ENCODE data around the gene WDR93. TPM values are rescaled to one million over a fixed set of nuclear protein-coding genes. Genes with fewer than 3 reads are reported as not detected.

The WDR93 gene
- total RNA-seq, 4 donors from 2014 or later = not detected

GRCh38 chr15:89669941-89670340 is 20.7 kb upstream of the WDR93 start:
- Histone ChIP-seq H3K4me1 (peaks cover 4 to 18% (median 7%) of the 10 kb centered on the region in 3 donors), H3K36me3 (no peaks in the 10 kb centered on the region), H3K27ac (no peak overlapping the region), H3K4me3 (no peak overlapping the region), H3K9me3 (no peaks in the 10 kb centered on the region), H3K27me3 (peaks cover 0 to 9% (median 0%) of the 10 kb centered on the region in 4 donors)
- TF ChIP-seq POLR2A (IDR thresholded peaks at IDR 0.05) (no peak), CTCF (IDR thresholded peaks at IDR 0.05) (no peak)
- 93 to 100% methylated on average over 3 to 5 of the region's 15 CpGs for WGBS, 2 donors
- DNase-seq = no peak
- intact Hi-C loops (cut with DNase I) = no loop called here

GRCh38 chr15:89670971-89671560 is 19.5 kb upstream of the WDR93 start:
- DNase-seq = no peak
- no peak overlapping the region for H3K27ac ChIP-seq
- WGBS, 2 donors = 70 to 100% methylated on average over 1 to 3 of the region's 12 CpGs
- no peak for TF ChIP-seq POLR2A (IDR thresholded peaks at IDR 0.05)
- TF ChIP-seq CTCF (IDR thresholded peaks at IDR 0.05) = no peak
- intact Hi-C loops (cut with DNase I) = no loop called here
- H3K27me3 ChIP-seq = peaks cover 0 to 2% (median 0%) of the 10 kb centered on the region in 4 donors
- no peak overlapping the region for H3K4me3 ChIP-seq
- H3K9me3 ChIP-seq = no peaks in the 10 kb centered on the region
- H3K4me1 ChIP-seq = peaks cover under 1 to 7% (median under 1%) of the 10 kb centered on the region in 3 donors
- no peaks in the 10 kb centered on the region for H3K36me3 ChIP-seq

GRCh38 chr15:89671687-89672086 is 18.9 kb upstream of the WDR93 start:
- Histone ChIP-seq H3K36me3 (no peaks in the 10 kb centered on the region), H3K27me3 (no peaks in the 10 kb centered on the region), H3K9me3 (no peaks in the 10 kb centered on the region), H3K4me1 (peaks cover 0 to 4% (median 0%) of the 10 kb centered on the region in 3 donors), H3K27ac (no peak overlapping the region), H3K4me3 (no peak overlapping the region)
- intact Hi-C loops (cut with DNase I) = no loop called here
- 44 to 50% methylated on average over 1 of the region's 4 CpGs for WGBS, 2 donors
- DNase-seq = no peak
- TF ChIP-seq CTCF (IDR thresholded peaks at IDR 0.05) (no peak), POLR2A (IDR thresholded peaks at IDR 0.05) (no peak)

GRCh38 chr15:89672221-89673164 is 18.1 kb upstream of the WDR93 start:
- H3K9me3 ChIP-seq = no peaks in the 10 kb centered on the region
- no peaks in the 10 kb centered on the region for H3K36me3 ChIP-seq
- intact Hi-C loops (cut with DNase I) = no loop called here
- H3K4me1 ChIP-seq = peaks cover 0 to 4% (median 0%) of the 10 kb centered on the region in 3 donors
- H3K4me3 ChIP-seq = no peak overlapping the region
- no peaks in the 10 kb centered on the region for H3K27me3 ChIP-seq
- 85 to 91% methylated on average over 7 to 12 of the region's 12 CpGs for WGBS, 2 donors
- no peak for DNase-seq
- peak overlapping the region in 1 of 4 donors; percentile 10 for H3K27ac ChIP-seq
- TF ChIP-seq POLR2A (IDR thresholded peaks at IDR 0.05) = no peak
- TF ChIP-seq CTCF (IDR thresholded peaks at IDR 0.05) = no peak

GRCh38 chr15:89673165-89673512 is 17.5 kb upstream of the WDR93 start:
- peaks cover 0 to 4% (median 0%) of the 10 kb centered on the region in 3 donors for H3K4me1 ChIP-seq
- TF ChIP-seq POLR2A (IDR thresholded peaks at IDR 0.05) = no peak
- TF ChIP-seq CTCF (IDR thresholded peaks at IDR 0.05) = peak in 3 of 6 experiments; percentile 5 to 28 (median 20)
- no peaks in the 10 kb centered on the region for H3K9me3 ChIP-seq
- DNase-seq = no peak
- no peak overlapping the region for H3K4me3 ChIP-seq
- no peaks in the 10 kb centered on the region for H3K27me3 ChIP-seq
- intact Hi-C loops (cut with DNase I) = no loop called here
- WGBS, 2 donors = 72 to 80% methylated on average over 6 to 9 of the region's 12 CpGs
- H3K36me3 ChIP-seq = no peaks in the 10 kb centered on the region
- no peak overlapping the region for H3K27ac ChIP-seq
